ENCODE results near the gene SLC4A2.

DNA sequence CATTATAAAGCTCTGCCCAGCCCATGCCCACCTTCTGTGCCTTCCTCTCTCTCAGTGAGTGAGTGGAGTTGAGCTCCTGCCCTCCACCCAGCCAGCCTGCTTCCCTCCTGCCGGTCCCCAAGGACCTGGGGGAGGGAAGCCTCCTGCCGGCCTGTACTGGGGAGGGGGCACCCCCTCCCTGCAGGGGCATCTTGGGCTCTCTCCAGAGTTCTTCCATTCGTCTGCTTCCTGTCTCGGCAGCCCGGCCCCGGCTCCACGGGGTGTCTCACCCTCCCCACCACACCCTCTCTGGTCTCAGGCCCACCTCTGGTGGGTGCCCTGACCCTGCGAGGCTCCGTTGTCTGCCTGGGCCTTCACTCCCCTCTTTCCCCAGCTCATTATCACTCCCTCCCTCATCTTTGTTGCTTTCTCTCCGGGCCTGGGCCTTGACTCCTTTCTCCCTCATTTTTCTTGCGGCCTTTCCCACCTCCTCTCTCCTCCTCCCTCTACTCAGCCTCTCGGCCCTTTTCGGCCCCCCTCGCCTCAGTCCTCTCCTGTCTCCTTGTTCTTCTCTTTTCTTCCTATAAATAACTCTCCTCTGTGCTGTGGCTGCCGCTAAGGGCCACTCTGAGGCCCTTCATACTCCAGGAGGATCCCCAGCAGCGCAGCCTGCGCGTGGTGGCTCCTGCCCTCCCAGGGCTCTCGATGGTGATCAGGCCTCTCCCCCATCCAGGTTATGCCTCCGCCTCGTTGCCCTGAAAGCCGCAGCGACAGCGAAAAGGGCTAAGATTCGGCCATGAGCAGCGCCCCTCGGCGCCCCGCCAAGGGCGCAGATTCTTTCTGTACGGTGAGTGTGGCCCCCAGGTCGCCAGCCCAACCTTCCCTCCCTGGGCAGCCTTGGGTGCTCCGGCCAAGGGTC lies 2.1 kb downstream of the SLC4A2 start:
- TF ChIP-seq, protein P1, sequence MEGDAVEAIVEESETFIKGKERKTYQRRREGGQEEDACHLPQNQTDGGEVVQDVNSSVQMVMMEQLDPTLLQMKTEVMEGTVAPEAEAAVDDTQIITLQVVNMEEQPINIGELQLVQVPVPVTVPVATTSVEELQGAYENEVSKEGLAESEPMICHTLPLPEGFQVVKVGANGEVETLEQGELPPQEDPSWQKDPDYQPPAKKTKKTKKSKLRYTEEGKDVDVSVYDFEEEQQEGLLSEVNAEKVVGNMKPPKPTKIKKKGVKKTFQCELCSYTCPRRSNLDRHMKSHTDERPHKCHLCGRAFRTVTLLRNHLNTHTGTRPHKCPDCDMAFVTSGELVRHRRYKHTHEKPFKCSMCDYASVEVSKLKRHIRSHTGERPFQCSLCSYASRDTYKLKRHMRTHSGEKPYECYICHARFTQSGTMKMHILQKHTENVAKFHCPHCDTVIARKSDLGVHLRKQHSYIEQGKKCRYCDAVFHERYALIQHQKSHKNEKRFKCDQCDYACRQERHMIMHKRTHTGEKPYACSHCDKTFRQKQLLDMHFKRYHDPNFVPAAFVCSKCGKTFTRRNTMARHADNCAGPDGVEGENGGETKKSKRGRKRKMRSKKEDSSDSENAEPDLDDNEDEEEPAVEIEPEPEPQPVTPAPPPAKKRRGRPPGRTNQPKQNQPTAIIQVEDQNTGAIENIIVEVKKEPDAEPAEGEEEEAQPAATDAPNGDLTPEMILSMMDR (IDR thresholded peaks at IDR 0.05; ENCODE audit: control extremely low read depth in 1 of 3, insufficient read depth in 1 of 3, low read depth in 1 of 3, low read length in 3 of 3): no peak
- no peak for TF ChIP-seq USF2 (IDR thresholded peaks at IDR 0.05; ENCODE audit: low read length)
- TF ChIP-seq, protein P2, sequence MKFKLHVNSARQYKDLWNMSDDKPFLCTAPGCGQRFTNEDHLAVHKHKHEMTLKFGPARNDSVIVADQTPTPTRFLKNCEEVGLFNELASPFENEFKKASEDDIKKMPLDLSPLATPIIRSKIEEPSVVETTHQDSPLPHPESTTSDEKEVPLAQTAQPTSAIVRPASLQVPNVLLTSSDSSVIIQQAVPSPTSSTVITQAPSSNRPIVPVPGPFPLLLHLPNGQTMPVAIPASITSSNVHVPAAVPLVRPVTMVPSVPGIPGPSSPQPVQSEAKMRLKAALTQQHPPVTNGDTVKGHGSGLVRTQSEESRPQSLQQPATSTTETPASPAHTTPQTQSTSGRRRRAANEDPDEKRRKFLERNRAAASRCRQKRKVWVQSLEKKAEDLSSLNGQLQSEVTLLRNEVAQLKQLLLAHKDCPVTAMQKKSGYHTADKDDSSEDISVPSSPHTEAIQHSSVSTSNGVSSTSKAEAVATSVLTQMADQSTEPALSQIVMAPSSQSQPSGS (IDR thresholded peaks at IDR 0.05; ENCODE audit: low read length): no peak

All from H1 (cell line).